ENCODE measurements around the gene SCN9A. TPM values are rescaled to one million over a fixed set of nuclear protein-coding genes. Genes with fewer than 3 reads are reported as not detected.
A peak's percentile ranks its signal among the peaks of the same experiment; 100 is the strongest.

Gene SCN9A
- 47.3 TPM for total RNA-seq (ENCODE audit: unreplicated experiment)
- long read RNA-seq, partial matches to known transcripts = 15 of 27 reads
- long read RNA-seq, other reads (novel, unspliced or antisense) = 12 of 27 reads

- Mint-ChIP-seq H3K9me3 (ENCODE audit: unreplicated experiment) (no peaks in the 10 kb centered on the region), H3K4me3 (ENCODE audit: unreplicated experiment) (peak within 1 kb of the TSS; percentile 94), H3K27ac (ENCODE audit: unreplicated experiment) (peak within 1 kb of the TSS; percentile 85), H3K36me3 (ENCODE audit: low read depth, unreplicated experiment) (no peaks in the 10 kb centered on the region), H3K4me1 (ENCODE audit: unreplicated experiment) (peaks cover 32% of the 10 kb centered on the region), H3K27me3 (ENCODE audit: unreplicated experiment) (peaks cover 2% of the 10 kb centered on the region)
- peak; percentile 80 for DNase-seq (ENCODE audit: low spot score)
- no peak for TF ChIP-seq CTCF (IDR thresholded peaks at IDR 0.05; ENCODE audit: unreplicated experiment)
Observed at GRCh38 chr2:166375736-166376487, at the start of gene SCN9A. Gene SCN9A (minus strand): TSS chr2:166375944. CDS start chr2:166311756, 64,188 bp downstream.

- H3K4me3 Mint-ChIP-seq (ENCODE audit: unreplicated experiment) = no peak overlapping the region
- no peaks in the 10 kb centered on the region for H3K36me3 Mint-ChIP-seq (ENCODE audit: low read depth, unreplicated experiment)
- TF ChIP-seq CTCF (IDR thresholded peaks at IDR 0.05; ENCODE audit: unreplicated experiment) = no peak
- H3K27me3 Mint-ChIP-seq (ENCODE audit: unreplicated experiment) = no peaks in the 10 kb centered on the region
- peaks cover 4% of the 10 kb centered on the region for H3K4me1 Mint-ChIP-seq (ENCODE audit: unreplicated experiment)
- no peak overlapping the region for H3K27ac Mint-ChIP-seq (ENCODE audit: unreplicated experiment)
- no peak for DNase-seq (ENCODE audit: low spot score)
- no peaks in the 10 kb centered on the region for H3K9me3 Mint-ChIP-seq (ENCODE audit: unreplicated experiment)
Observed at GRCh38 chr2:166424841-166425240, 49.1 kb upstream of the SCN9A start.

- no peak for DNase-seq (ENCODE audit: low spot score)
Observed at GRCh38 chr2:166419616-166419934, 43.8 kb upstream of the SCN9A start.

GRCh38 chr2:166418853-166419615, 43.3 kb upstream of the SCN9A start:
- no peak for DNase-seq (ENCODE audit: low spot score)
- Mint-ChIP-seq H3K36me3 (ENCODE audit: low read depth, unreplicated experiment) (peaks cover 5% of the 10 kb centered on the region), H3K4me3 (ENCODE audit: unreplicated experiment) (no peak overlapping the region), H3K27ac (ENCODE audit: unreplicated experiment) (no peak overlapping the region), H3K9me3 (ENCODE audit: unreplicated experiment) (no peaks in the 10 kb centered on the region), H3K27me3 (ENCODE audit: unreplicated experiment) (no peaks in the 10 kb centered on the region), H3K4me1 (ENCODE audit: unreplicated experiment) (peaks cover 6% of the 10 kb centered on the region)
- TF ChIP-seq CTCF (IDR thresholded peaks at IDR 0.05; ENCODE audit: unreplicated experiment) = no peak

More at GRCh38 chr2:166419616-166419934, 43.8 kb upstream of the SCN9A start:
- Mint-ChIP-seq H3K4me3 (ENCODE audit: unreplicated experiment) (no peak overlapping the region), H3K36me3 (ENCODE audit: low read depth, unreplicated experiment) (peaks cover 5% of the 10 kb centered on the region), H3K27me3 (ENCODE audit: unreplicated experiment) (no peaks in the 10 kb centered on the region), H3K27ac (ENCODE audit: unreplicated experiment) (no peak overlapping the region), H3K9me3 (ENCODE audit: unreplicated experiment) (no peaks in the 10 kb centered on the region), H3K4me1 (ENCODE audit: unreplicated experiment) (peaks cover 6% of the 10 kb centered on the region)
- TF ChIP-seq CTCF (IDR thresholded peaks at IDR 0.05; ENCODE audit: unreplicated experiment) = peak; percentile 70

GRCh38 chr2:166417669-166418068, 41.9 kb upstream of the SCN9A start:
- H3K4me3 Mint-ChIP-seq (ENCODE audit: unreplicated experiment) = no peak overlapping the region
- no peak overlapping the region for H3K27ac Mint-ChIP-seq (ENCODE audit: unreplicated experiment)
- H3K4me1 Mint-ChIP-seq (ENCODE audit: unreplicated experiment) = peaks cover 6% of the 10 kb centered on the region
- no peak for TF ChIP-seq CTCF (IDR thresholded peaks at IDR 0.05; ENCODE audit: unreplicated experiment)
- no peaks in the 10 kb centered on the region for H3K27me3 Mint-ChIP-seq (ENCODE audit: unreplicated experiment)
- no peaks in the 10 kb centered on the region for H3K9me3 Mint-ChIP-seq (ENCODE audit: unreplicated experiment)
- DNase-seq (ENCODE audit: low spot score) = no peak
- peaks cover 5% of the 10 kb centered on the region for H3K36me3 Mint-ChIP-seq (ENCODE audit: low read depth, unreplicated experiment)
